IPS DF 6.9 (cell line): ENCODE measurements around the gene RELCH.

Source experiments
- DNase-seq: peaks from one replicate; pipeline ENCODE4 v3.0.0-alpha.2; 2013; ENCODE audit warnings: low read depth, low spot score
- H3K27ac ChIP-seq: one replicate; pipeline ENCODE4 v1.5.1; 2013; ENCODE audit warnings: low read length, control low read depth
- H3K27me3 ChIP-seq: 2 replicates; pipeline ENCODE4 v1.6.1; 2013; ENCODE audit warnings: mild to moderate bottlenecking, low read length; ENCODE audit not compliant: control insufficient read depth, insufficient read depth
- H3K36me3 ChIP-seq: 2 replicates; pipeline ENCODE4 v1.6.1; 2013; ENCODE audit warnings: low read length; ENCODE audit not compliant: control insufficient read depth, insufficient read depth
- H3K4me1 ChIP-seq: 2 replicates; pipeline ENCODE4 v1.6.1; 2013; ENCODE audit warnings: low read length; ENCODE audit not compliant: control insufficient read depth, insufficient read depth
- H3K4me3 ChIP-seq: 2 replicates; pipeline ENCODE4 v1.5.1; 2013; ENCODE audit warnings: mild to moderate bottlenecking, low read length
- H3K9me3 ChIP-seq: 2 replicates; pipeline ENCODE4 v1.6.1; 2013; ENCODE audit warnings: low read length, inconsistent platforms; ENCODE audit not compliant: control insufficient read depth, insufficient read depth
- WGBS: extraction: QIAGEN DNeasy Blood & Tissue Kit; methylation state at CpG from one replicate; pipeline ENCODE4 v1.1.7; 2013; ENCODE audit warnings: mixed read lengths, missing lambda C conversion rate; ENCODE audit not compliant: insufficient read length, insufficient coverage; 5-methylcytosine and 5-hydroxymethylcytosine counted together

RELCH gene

DNA sequence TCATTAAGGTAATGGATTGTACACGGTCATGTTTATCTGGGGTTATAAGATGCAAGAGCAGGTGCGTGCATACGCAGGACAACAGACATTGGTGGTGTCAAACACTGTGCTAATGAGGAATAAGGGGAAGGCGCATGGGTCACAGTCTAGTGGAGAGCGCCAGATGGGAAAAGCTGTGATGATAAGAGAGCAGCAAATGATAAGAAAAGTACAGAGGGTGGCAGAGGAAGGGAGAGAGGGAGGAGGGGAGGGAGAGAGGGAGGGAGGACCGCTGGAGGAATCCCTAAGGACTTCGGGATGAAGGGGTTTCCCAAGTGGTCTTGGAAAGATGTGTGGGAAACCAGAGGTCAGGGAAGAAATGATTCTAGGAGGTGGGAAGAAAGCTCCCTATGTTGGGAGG lies 140.9 kb downstream of the RELCH start:
- DNase-seq: no peak
- Histone ChIP-seq H3K4me3 (no peak overlapping the region), H3K4me1 (peaks cover 6% of the 10 kb centered on the region), H3K36me3 (no peaks in the 10 kb centered on the region), H3K27ac (no peak overlapping the region), H3K9me3 (no peaks in the 10 kb centered on the region), H3K27me3 (peaks cover 11% of the 10 kb centered on the region; the same call in 1 of the 2 replicates)
- WGBS: no CpG with 5 or more reads among the region's 7 CpGs

GRCh38 chr18:62328586-62329525 lies 141.8 kb downstream of the RELCH start:
- Histone ChIP-seq H3K27me3 (peaks cover 11% of the 10 kb centered on the region; the same call in 1 of the 2 replicates), H3K27ac (no peak overlapping the region), H3K4me3 (no peak overlapping the region), H3K4me1 (peaks cover 6% of the 10 kb centered on the region), H3K36me3 (no peaks in the 10 kb centered on the region), H3K9me3 (no peaks in the 10 kb centered on the region)
- WGBS: no CpG with 5 or more reads among the region's 6 CpGs
- no peak for DNase-seq

GRCh38 chr18:62329691-62330454 lies 142.8 kb downstream of the RELCH start:
- Histone ChIP-seq H3K4me1 (peaks cover 6% of the 10 kb centered on the region), H3K36me3 (no peaks in the 10 kb centered on the region), H3K9me3 (no peaks in the 10 kb centered on the region), H3K27me3 (peaks cover 11% of the 10 kb centered on the region; the same call in 1 of the 2 replicates), H3K27ac (no peak overlapping the region), H3K4me3 (no peak overlapping the region)
- no peak for DNase-seq
- no CpG with 5 or more reads among the region's 15 CpGs for WGBS

- no peak overlapping the region for H3K27ac ChIP-seq
- H3K36me3 ChIP-seq: no peaks in the 10 kb centered on the region
- DNase-seq: no peak
- H3K9me3 ChIP-seq: no peaks in the 10 kb centered on the region
- peaks cover 6% of the 10 kb centered on the region for H3K4me1 ChIP-seq
- H3K27me3 ChIP-seq: peaks cover 11% of the 10 kb centered on the region; the same call in 1 of the 2 replicates
- H3K4me3 ChIP-seq: no peak overlapping the region
- WGBS: no CpG with 5 or more reads among the region's 7 CpGs
Observed at GRCh38 chr18:62330650-62331049, 143.6 kb downstream of the RELCH start.

- no peaks in the 10 kb centered on the region for H3K9me3 ChIP-seq
- no peak for DNase-seq
- peaks cover 4% of the 10 kb centered on the region; the same call in 1 of the 2 replicates for H3K27me3 ChIP-seq
- WGBS: no CpG with 5 or more reads among the region's 8 CpGs
- no peak overlapping the region for H3K4me3 ChIP-seq
- H3K27ac ChIP-seq: no peak overlapping the region
- H3K4me1 ChIP-seq: peaks cover 6% of the 10 kb centered on the region
- H3K36me3 ChIP-seq: no peaks in the 10 kb centered on the region
Observed at GRCh38 chr18:62331581-62332356, 144.7 kb downstream of the RELCH start.

GRCh38 chr18:62332431-62332830 lies 145.4 kb downstream of the RELCH start:
- peaks cover 6% of the 10 kb centered on the region for H3K4me1 ChIP-seq
- peaks cover under 1% of the 10 kb centered on the region; the same call in 1 of the 2 replicates for H3K27me3 ChIP-seq
- no peak overlapping the region for H3K27ac ChIP-seq
- no CpG with 5 or more reads among the region's 3 CpGs for WGBS
- no peak overlapping the region for H3K4me3 ChIP-seq
- H3K9me3 ChIP-seq: no peaks in the 10 kb centered on the region
- DNase-seq: no peak
- no peaks in the 10 kb centered on the region for H3K36me3 ChIP-seq

DNA sequence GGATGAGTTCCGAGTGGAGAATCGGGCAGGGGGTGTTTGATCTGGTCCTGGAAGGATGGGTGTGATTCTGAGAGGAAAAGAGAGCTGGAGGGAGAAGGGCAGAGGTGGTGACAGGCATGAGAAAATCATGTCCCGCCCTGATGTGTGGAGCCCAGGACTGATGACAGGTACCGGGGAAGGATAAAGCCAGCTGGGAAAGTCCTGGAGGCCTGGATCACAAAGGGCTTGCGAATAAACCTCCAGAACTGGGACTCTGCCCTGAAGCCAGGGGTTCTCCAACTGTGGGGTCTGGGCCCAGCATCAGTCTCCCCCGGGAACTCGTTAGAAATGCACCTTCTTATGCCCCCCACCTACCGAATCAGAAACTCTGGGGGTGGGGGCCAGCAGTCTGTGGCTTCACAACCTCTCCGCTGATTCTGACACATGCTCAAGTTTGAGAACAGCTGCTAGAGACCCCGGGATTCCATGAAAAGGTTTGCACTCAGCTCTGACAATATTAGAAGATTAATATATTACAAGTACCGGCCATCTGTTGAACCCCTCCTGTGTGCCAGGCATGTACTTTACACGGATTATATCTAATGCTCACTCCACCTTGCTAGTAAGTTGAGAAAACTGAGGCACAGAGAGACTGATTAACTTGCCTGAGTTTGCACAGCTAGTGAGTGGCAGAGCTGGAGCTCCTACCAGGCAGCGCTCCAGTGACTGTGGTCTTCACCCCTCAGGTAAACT lies 146.1 kb downstream of the RELCH start:
- Histone ChIP-seq H3K27ac (no peak overlapping the region), H3K36me3 (no peaks in the 10 kb centered on the region), H3K4me3 (no peak overlapping the region), H3K9me3 (no peaks in the 10 kb centered on the region), H3K4me1 (peaks cover 6% of the 10 kb centered on the region), H3K27me3 (no peaks in the 10 kb centered on the region)
- no CpG with 5 or more reads among the region's 13 CpGs for WGBS
- DNase-seq: no peak

DNA sequence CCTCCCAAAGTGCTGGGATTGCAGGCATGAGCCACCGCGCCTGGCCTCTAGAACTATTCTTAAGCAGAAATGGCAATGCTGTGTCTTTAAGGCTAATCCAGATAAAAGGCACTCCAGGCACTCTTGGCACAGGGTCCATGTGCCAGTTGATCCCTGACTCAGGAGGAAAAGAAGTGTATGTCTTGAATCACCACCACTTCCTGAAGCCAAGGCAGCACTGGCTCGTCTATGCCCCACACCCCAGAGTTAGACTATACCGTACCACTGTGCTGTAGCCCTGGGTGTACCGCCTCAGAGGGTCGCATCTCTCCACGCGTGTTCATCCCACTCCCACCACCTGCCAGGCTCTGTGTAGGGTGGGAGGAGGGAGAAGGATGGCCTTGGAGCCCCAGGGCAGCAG lies 147.1 kb downstream of the RELCH start:
- no CpG with 5 or more reads among the region's 8 CpGs for WGBS
- Histone ChIP-seq H3K27me3 (no peaks in the 10 kb centered on the region), H3K36me3 (no peaks in the 10 kb centered on the region), H3K9me3 (no peaks in the 10 kb centered on the region), H3K27ac (no peak overlapping the region), H3K4me3 (no peak overlapping the region), H3K4me1 (peaks cover 6% of the 10 kb centered on the region)
- no peak for DNase-seq

GRCh38 chr18:62335494-62335893 lies 148.4 kb downstream of the RELCH start:
- Histone ChIP-seq H3K36me3 (no peaks in the 10 kb centered on the region), H3K9me3 (no peaks in the 10 kb centered on the region), H3K27ac (no peak overlapping the region), H3K4me1 (peaks cover 5% of the 10 kb centered on the region), H3K4me3 (no peak overlapping the region), H3K27me3 (no peaks in the 10 kb centered on the region)
- WGBS: no CpG with 5 or more reads among the region's 5 CpGs
- no peak for DNase-seq
